OCI-LY3 (cell line): ENCODE measurements around the gene KATNB1.

Experiments used
- H2AFZ ChIP-seq: fragments of 200-600, 300-600 bp; shearing (Covaris generic); 2 replicates; pipeline ENCODE4 v1.6.0; 2014; ENCODE audit warnings: antibody characterized with exemption, low read depth, low read length
- H3K27ac ChIP-seq: fragments of 200-600, 300-600 bp; sonication (generic); 2 replicates; pipeline ENCODE4 v1.5.1; 2014; ENCODE audit warnings: mild to moderate bottlenecking, low read length, moderate library complexity, mixed read lengths
- H3K27me3 ChIP-seq: fragments of 200-600, 300-600 bp; sonication (generic); 2 replicates; pipeline ENCODE4 v1.6.1; 2014; ENCODE audit warnings: low read depth, low read length, mixed read lengths
- H3K36me3 ChIP-seq: fragments of 200-600, 300-600 bp; sonication (generic); replicated peaks from 2 replicates; pipeline ENCODE3; 2014; ENCODE audit warnings: low read depth, low read length, mixed read lengths
- H3K4me1 ChIP-seq: fragments of 300-600, 200-600 bp; sonication (generic); 2 replicates; pipeline ENCODE4 v1.6.1; 2014; ENCODE audit warnings: low read length, mixed read lengths
- H3K4me2 ChIP-seq: fragments of 200-600, 300-600 bp; sonication (generic); 2 replicates; pipeline ENCODE4 v1.6.1; 2014; ENCODE audit warnings: low read length, mixed read lengths
- H3K4me3 ChIP-seq: fragments of 300-600, 200-600 bp; sonication (generic); 2 replicates; pipeline ENCODE4 v1.5.1; 2014; ENCODE audit warnings: antibody characterized with exemption, mild to moderate bottlenecking, low read length, moderate library complexity
- H3K79me2 ChIP-seq: fragments of 300-600, 200-600 bp; shearing (Covaris generic); 2 replicates; pipeline ENCODE4 v1.6.1; 2014; ENCODE audit warnings: mild to moderate bottlenecking, low read length, mixed read lengths
- H3K9ac ChIP-seq: fragments of 300-600, 200-600 bp; shearing (Covaris generic); 2 replicates; pipeline ENCODE4 v1.6.0; 2014; ENCODE audit warnings: mild to moderate bottlenecking, low read length, moderate library complexity
- H3K9me3 ChIP-seq: fragments of 200-600, 300-600 bp; shearing (Covaris generic); 2 replicates; pipeline ENCODE4 v1.6.1; 2014; ENCODE audit warnings: low read length, mixed read lengths; ENCODE audit not compliant: insufficient read depth
- H4K20me1 ChIP-seq: fragments of 200-600, 300-600 bp; sonication (generic); 2 replicates; pipeline ENCODE4 v1.6.1; 2016; ENCODE audit warnings: low read length, mixed read lengths; ENCODE audit not compliant: insufficient read depth
- EZH2phosphoT487 ChIP-seq: fragments of 200-600 bp; shearing (Covaris generic); IDR thresholded peaks from 2 replicates; pipeline ENCODE4 v1.6.1; 2018; ENCODE audit warnings: antibody characterized with exemption, mixed run types, low read depth
- TF ChIP-seq, protein P1 (sequence below): fragments of 200-600, 300-600 bp; sonication (generic); IDR thresholded peaks from 2 replicates; pipeline ENCODE4 v1.5.1; 2014; ENCODE audit warnings: antibody characterized with exemption, low read length, low read depth

The KATNB1 gene

DNA sequence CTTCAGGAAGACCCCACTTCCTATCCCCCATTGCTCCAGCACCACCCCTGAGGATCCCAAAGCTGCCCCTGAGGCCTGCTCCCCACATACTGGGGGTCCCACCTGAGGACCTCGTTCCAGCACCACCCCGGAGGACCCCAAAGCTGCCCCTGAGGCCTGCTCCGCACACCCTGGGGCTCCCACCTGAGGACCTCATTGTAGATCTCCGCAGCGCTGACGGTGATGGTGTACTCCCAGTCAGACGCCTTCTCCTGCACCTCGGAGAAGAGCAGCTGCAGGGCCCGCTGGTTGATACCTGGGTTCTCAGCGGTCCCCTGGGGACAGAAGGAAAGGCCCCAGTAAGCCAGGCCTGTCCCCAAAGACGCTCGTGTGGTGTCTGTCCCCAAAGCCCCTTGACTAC, 26.4 kb downstream of the KATNB1 start:
- H3K36me3 ChIP-seq: no peaks in the 10 kb centered on the region

DNA sequence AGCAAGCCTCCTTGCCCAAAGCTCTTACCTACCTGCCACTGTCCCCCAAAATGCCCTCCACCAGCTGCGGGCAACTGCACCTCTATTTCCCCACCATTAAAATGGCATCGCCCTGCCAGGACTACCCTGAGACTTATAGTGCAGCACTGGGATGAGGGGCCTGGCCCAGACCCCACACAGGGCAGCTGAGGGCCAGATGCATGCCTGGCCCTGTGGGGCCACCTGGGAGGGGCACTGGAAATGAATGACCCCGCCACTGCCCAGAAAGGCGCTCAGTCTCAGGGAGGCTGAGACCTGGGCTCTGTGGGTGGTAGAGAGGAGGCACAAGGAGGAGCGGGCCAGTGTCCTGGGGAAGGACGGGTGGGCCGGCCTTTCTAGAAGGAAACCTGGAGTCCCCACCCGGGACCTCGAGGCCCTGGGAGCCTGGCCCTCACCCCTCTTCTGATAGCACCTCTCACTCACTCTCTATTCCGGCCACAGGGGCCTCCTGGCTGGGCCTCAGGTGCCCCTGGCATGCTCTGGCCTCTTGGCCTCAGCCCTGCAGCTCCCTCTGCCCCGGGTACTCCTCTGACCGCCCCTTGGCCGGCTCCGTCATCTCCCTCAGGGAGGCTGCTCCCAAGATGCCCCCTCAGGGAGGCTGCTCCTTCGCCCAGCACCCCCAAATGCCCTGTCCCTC, 26.9 kb downstream of the KATNB1 start:
- H3K4me3 ChIP-seq: no peak overlapping the region
- no peaks in the 10 kb centered on the region for H3K27me3 ChIP-seq
- H4K20me1 ChIP-seq: no peaks in the 10 kb centered on the region
- no peak overlapping the region for H3K4me2 ChIP-seq
- no peaks in the 10 kb centered on the region for H3K79me2 ChIP-seq
- no peaks in the 10 kb centered on the region for H3K4me1 ChIP-seq
- no peak for TF ChIP-seq EZH2phosphoT487
- TF ChIP-seq, protein P1, sequence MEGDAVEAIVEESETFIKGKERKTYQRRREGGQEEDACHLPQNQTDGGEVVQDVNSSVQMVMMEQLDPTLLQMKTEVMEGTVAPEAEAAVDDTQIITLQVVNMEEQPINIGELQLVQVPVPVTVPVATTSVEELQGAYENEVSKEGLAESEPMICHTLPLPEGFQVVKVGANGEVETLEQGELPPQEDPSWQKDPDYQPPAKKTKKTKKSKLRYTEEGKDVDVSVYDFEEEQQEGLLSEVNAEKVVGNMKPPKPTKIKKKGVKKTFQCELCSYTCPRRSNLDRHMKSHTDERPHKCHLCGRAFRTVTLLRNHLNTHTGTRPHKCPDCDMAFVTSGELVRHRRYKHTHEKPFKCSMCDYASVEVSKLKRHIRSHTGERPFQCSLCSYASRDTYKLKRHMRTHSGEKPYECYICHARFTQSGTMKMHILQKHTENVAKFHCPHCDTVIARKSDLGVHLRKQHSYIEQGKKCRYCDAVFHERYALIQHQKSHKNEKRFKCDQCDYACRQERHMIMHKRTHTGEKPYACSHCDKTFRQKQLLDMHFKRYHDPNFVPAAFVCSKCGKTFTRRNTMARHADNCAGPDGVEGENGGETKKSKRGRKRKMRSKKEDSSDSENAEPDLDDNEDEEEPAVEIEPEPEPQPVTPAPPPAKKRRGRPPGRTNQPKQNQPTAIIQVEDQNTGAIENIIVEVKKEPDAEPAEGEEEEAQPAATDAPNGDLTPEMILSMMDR: no peak
- H3K36me3 ChIP-seq: no peaks in the 10 kb centered on the region
- H2AFZ ChIP-seq: no peak overlapping the region
- no peak overlapping the region for H3K27ac ChIP-seq
- H3K9ac ChIP-seq: no peak overlapping the region
- H3K9me3 ChIP-seq: no peaks in the 10 kb centered on the region

More for the DNA sequence above, 26.4 kb downstream of the KATNB1 start:
- no peaks in the 10 kb centered on the region for H3K27me3 ChIP-seq
- no peak overlapping the region for H2AFZ ChIP-seq
- no peaks in the 10 kb centered on the region for H4K20me1 ChIP-seq
- H3K9me3 ChIP-seq: no peaks in the 10 kb centered on the region
- no peak overlapping the region for H3K4me3 ChIP-seq
- no peak for TF ChIP-seq EZH2phosphoT487
- TF ChIP-seq, protein P1: no peak
- H3K9ac ChIP-seq: no peak overlapping the region
- H3K4me1 ChIP-seq: no peaks in the 10 kb centered on the region
- H3K79me2 ChIP-seq: no peaks in the 10 kb centered on the region
- no peak overlapping the region for H3K4me2 ChIP-seq
- no peak overlapping the region for H3K27ac ChIP-seq

DNA sequence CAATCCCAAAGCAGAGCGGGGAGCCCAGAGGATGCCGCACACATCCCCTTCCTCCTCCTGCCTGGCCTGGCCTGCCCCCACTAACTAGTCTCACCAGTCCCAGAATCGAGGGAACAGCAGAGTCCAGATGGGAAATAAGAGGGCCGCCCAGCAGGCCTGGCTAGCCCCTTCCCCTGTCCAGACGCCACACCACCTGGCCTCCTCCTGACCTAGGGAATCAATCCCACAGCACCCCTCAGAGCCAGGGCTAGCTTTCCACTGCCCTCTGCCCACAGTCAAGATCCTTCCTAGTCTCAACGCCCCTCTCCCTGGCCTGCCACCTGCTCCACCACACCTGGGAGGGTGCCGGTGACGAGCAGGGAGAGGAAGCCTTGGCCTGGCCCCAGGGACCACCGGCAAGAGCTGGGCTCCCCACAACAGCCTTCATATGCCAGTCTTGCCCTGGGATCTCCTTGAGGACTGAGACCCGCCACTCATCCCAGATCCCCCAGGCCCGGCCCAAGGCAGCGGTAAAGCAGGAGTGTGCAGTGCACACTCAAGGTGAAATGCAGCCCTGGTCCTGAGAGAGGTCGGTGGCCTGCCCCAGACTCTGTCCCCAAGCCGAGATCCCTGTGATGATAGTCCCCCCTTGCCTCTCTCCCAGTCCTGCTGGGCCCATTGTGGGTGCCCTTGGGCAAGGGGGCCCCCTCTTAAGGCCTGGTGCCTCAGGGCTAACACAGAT, 27.9 kb downstream of the KATNB1 start:
- Histone ChIP-seq H3K27me3 (no peaks in the 10 kb centered on the region), H4K20me1 (no peaks in the 10 kb centered on the region), H3K4me3 (no peak overlapping the region), H3K9ac (no peak overlapping the region), H3K9me3 (no peaks in the 10 kb centered on the region), H3K79me2 (no peaks in the 10 kb centered on the region), H3K4me2 (no peak overlapping the region), H3K27ac (no peak overlapping the region), H2AFZ (no peak overlapping the region), H3K36me3 (no peaks in the 10 kb centered on the region), H3K4me1 (no peaks in the 10 kb centered on the region)
- TF ChIP-seq, protein P1: no peak
- TF ChIP-seq EZH2phosphoT487: no peak

DNA sequence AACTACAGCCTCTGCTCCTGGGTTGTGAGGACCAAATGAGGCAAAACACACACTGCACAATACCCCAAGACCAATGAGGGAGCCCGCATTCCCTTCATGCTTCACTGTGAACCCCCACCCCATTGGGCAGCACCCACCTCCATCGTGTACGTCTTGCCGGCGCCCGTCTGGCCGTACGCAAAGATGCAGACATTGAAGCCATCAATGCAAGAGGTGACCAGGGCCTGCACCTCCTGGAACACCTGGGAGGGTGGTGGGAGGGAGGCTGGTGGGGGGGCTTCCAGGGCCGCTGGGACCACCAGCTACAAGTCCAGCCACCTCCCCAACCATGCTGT, 28.4 kb downstream of the KATNB1 start:
- Histone ChIP-seq H4K20me1 (no peaks in the 10 kb centered on the region), H3K4me1 (no peaks in the 10 kb centered on the region), H3K27me3 (no peaks in the 10 kb centered on the region), H2AFZ (no peak overlapping the region), H3K9ac (no peak overlapping the region), H3K4me2 (no peak overlapping the region), H3K27ac (no peak overlapping the region), H3K4me3 (no peak overlapping the region), H3K9me3 (no peaks in the 10 kb centered on the region), H3K79me2 (no peaks in the 10 kb centered on the region), H3K36me3 (no peaks in the 10 kb centered on the region)
- TF ChIP-seq, protein P1: no peak
- no peak for TF ChIP-seq EZH2phosphoT487
